Measurements from ENCODE around the gene OR51B6.
"Not testable (repeated sequence)": the region's sequence is repeated elsewhere in the genome, so short reads cannot be mapped to it uniquely, and the experiment has no call there.

OR51B6 gene

GRCh38 chr11:5366365-5366764 is 15.1 kb downstream of the OR51B6 start:
- not testable (repeated sequence) for DNase-seq (ENCODE audit: low read depth)

GRCh38 chr11:5366856-5367255 is 15.5 kb downstream of the OR51B6 start:
- DNase-seq (ENCODE audit: low read depth): no peak

- DNase-seq (ENCODE audit: low read depth): no peak
These were observed 16.3 kb downstream of the OR51B6 start for GRCh38 chr11:5367448-5368074.

- no peak for DNase-seq (ENCODE audit: low read depth)
These were observed 17.3 kb downstream of the OR51B6 start for GRCh38 chr11:5368502-5369043.

GRCh38 chr11:5369789-5370188 is 18.5 kb downstream of the OR51B6 start:
- no peak for DNase-seq (ENCODE audit: low read depth)

GRCh38 chr11:5380740-5381342 is 29.5 kb downstream of the OR51B6 start:
- DNase-seq (ENCODE audit: low read depth): peak; percentile 25

GRCh38 chr11:5383576-5383975 is 32.3 kb downstream of the OR51B6 start, which contains the start of gene OR51M1:
OR51M1 (plus strand) TSS chr11:5383812; CDS start chr11:5389399, 5,587 bp downstream.
- no peak for DNase-seq (ENCODE audit: low read depth)

GRCh38 chr11:5384335-5384734 is 33.0 kb downstream of the OR51B6 start:
- DNase-seq (ENCODE audit: low read depth): no peak

- no peak for DNase-seq (ENCODE audit: low read depth)
These were observed 38.9 kb downstream of the OR51B6 start for GRCh38 chr11:5390210-5390609.

GRCh38 chr11:5394091-5394490 is 42.8 kb downstream of the OR51B6 start:
- no peak for DNase-seq (ENCODE audit: low read depth)

GRCh38 chr11:5398936-5399335 is 47.6 kb downstream of the OR51B6 start:
- no peak for DNase-seq (ENCODE audit: low read depth)

All from CMK (cell line).